ENCODE results near the gene ARHGAP24.

- no peak for TF ChIP-seq CTCF (conservative IDR thresholded peaks at IDR 0.05; ENCODE audit: low read depth in 2 of 2)
- no peak for TF ChIP-seq ZNF331 (CRISPR knock-in tag; IDR thresholded peaks at IDR 0.05; ENCODE audit: low read depth)
- no peak for TF ChIP-seq REST (IDR thresholded peaks at IDR 0.05; ENCODE audit: unreplicated experiment)
- TF ChIP-seq POLR2AphosphoS5 (IDR thresholded peaks at IDR 0.05; ENCODE audit: low read depth): no peak
- TF ChIP-seq EZH2 (IDR thresholded peaks at IDR 0.05; ENCODE audit: low read depth, unreplicated experiment): no peak
- TF ChIP-seq EZH2phosphoT487 (IDR thresholded peaks at IDR 0.05; ENCODE audit: unreplicated experiment): no peak
- TF ChIP-seq CREB1 (CRISPR knock-in tag; IDR thresholded peaks at IDR 0.05; ENCODE audit: low read depth): no peak
- TF ChIP-seq NANOG (IDR thresholded peaks at IDR 0.05; ENCODE audit: borderline replicate concordance): no peak
- TF ChIP-seq JUNB (IDR thresholded peaks at IDR 0.05; ENCODE audit: unreplicated experiment): no peak
- TF ChIP-seq, protein P1, sequence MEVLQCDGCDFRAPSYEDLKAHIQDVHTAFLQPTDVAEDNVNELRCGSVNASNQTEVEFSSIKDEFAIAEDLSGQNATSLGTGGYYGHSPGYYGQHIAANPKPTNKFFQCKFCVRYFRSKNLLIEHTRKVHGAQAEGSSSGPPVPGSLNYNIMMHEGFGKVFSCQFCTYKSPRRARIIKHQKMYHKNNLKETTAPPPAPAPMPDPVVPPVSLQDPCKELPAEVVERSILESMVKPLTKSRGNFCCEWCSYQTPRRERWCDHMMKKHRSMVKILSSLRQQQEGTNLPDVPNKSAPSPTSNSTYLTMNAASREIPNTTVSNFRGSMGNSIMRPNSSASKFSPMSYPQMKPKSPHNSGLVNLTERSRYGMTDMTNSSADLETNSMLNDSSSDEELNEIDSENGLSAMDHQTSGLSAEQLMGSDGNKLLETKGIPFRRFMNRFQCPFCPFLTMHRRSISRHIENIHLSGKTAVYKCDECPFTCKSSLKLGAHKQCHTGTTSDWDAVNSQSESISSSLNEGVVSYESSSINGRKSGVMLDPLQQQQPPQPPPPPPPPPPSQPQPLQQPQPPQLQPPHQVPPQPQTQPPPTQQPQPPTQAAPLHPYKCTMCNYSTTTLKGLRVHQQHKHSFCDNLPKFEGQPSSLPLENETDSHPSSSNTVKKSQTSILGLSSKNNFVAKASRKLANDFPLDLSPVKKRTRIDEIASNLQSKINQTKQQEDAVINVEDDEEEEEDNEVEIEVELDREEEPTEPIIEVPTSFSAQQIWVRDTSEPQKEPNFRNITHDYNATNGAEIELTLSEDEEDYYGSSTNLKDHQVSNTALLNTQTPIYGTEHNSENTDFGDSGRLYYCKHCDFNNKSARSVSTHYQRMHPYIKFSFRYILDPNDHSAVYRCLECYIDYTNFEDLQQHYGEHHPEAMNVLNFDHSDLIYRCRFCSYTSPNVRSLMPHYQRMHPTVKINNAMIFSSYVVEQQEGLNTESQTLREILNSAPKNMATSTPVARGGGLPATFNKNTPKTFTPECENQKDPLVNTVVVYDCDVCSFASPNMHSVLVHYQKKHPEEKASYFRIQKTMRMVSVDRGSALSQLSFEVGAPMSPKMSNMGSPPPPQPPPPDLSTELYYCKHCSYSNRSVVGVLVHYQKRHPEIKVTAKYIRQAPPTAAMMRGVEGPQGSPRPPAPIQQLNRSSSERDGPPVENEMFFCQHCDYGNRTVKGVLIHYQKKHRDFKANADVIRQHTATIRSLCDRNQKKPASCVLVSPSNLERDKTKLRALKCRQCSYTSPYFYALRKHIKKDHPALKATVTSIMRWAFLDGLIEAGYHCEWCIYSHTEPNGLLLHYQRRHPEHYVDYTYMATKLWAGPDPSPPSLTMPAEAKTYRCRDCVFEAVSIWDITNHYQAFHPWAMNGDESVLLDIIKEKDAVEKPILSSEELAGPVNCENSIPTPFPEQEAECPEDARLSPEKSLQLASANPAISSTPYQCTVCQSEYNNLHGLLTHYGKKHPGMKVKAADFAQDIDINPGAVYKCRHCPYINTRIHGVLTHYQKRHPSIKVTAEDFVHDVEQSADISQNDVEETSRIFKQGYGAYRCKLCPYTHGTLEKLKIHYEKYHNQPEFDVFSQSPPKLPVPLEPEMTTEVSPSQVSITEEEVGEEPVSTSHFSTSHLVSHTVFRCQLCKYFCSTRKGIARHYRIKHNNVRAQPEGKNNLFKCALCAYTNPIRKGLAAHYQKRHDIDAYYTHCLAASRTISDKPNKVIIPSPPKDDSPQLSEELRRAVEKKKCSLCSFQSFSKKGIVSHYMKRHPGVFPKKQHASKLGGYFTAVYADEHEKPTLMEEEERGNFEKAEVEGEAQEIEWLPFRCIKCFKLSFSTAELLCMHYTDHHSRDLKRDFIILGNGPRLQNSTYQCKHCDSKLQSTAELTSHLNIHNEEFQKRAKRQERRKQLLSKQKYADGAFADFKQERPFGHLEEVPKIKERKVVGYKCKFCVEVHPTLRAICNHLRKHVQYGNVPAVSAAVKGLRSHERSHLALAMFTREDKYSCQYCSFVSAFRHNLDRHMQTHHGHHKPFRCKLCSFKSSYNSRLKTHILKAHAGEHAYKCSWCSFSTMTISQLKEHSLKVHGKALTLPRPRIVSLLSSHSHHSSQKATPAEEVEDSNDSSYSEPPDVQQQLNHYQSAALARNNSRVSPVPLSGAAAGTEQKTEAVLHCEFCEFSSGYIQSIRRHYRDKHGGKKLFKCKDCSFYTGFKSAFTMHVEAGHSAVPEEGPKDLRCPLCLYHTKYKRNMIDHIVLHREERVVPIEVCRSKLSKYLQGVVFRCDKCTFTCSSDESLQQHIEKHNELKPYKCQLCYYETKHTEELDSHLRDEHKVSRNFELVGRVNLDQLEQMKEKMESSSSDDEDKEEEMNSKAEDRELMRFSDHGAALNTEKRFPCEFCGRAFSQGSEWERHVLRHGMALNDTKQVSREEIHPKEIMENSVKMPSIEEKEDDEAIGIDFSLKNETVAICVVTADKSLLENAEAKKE (CRISPR knock-in tag; IDR thresholded peaks at IDR 0.05): no peak
Observed at GRCh38 chr4:85966373-85966772, 491.4 kb downstream of the ARHGAP24 start.
